ENCODE data around the gene ANKRD11.

ANKRD11 gene

DNA sequence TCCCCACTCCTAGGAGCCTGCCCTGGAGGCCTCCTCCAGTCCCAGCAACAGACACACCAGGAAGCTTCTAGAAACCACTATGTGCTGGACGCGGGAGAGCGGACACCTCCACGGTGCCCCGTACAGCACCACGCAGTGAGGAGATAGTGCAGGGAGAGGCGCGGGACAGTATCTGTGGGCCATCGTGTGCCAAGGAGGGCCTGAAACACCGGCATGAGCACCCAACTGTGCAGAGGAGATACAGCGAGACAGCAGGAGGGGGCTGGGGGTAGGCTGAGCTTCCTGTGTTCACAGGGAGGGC is 215.1 kb downstream of the ANKRD11 start:
- peaks cover 88% of the 10 kb centered on the region for H3K36me3 ChIP-seq (ENCODE audit: insufficient read depth, insufficient read length, low read length)

GRCh38 chr16:89274561-89275283 is 215.6 kb downstream of the ANKRD11 start:
- H3K36me3 ChIP-seq (ENCODE audit: insufficient read depth, insufficient read length, low read length), result peaks cover 88% of the 10 kb centered on the region
- no peaks in the 10 kb centered on the region for H3K9me3 ChIP-seq (ENCODE audit: insufficient read depth, low read length)
- H3K9ac ChIP-seq (ENCODE audit: insufficient read length, low read depth), result no peak overlapping the region
- TF ChIP-seq ZNF274 (IDR thresholded peaks at IDR 0.05; ENCODE audit: low read depth, low read length) (no peak), YY1 (IDR thresholded peaks at IDR 0.05; ENCODE audit: insufficient read depth, insufficient read length) (no peak), SUZ12 (IDR thresholded peaks at IDR 0.05; ENCODE audit: extremely low read depth, insufficient read depth, insufficient read length) (no peak)
- H3K4me1 ChIP-seq (ENCODE audit: insufficient read depth, insufficient read length), result peaks cover 11% of the 10 kb centered on the region
- no peaks in the 10 kb centered on the region for H3K27me3 ChIP-seq (ENCODE audit: insufficient read depth, insufficient read length)
- no peak for DNase-seq (ENCODE audit: low read depth, low spot score)
- no peak overlapping the region for H3K4me3 ChIP-seq (ENCODE audit: insufficient read length, low read depth)

More for the DNA sequence above, 215.1 kb downstream of the ANKRD11 start:
- TF ChIP-seq YY1 (IDR thresholded peaks at IDR 0.05; ENCODE audit: insufficient read depth, insufficient read length), result no peak
- no peak for TF ChIP-seq ZNF274 (IDR thresholded peaks at IDR 0.05; ENCODE audit: low read depth, low read length)
- TF ChIP-seq SUZ12 (IDR thresholded peaks at IDR 0.05; ENCODE audit: extremely low read depth, insufficient read depth, insufficient read length), result no peak
- no peak for DNase-seq (ENCODE audit: low read depth, low spot score)
- no peaks in the 10 kb centered on the region for H3K27me3 ChIP-seq (ENCODE audit: insufficient read depth, insufficient read length)
- no peak overlapping the region for H3K9ac ChIP-seq (ENCODE audit: insufficient read length, low read depth)
- no peak overlapping the region for H3K4me3 ChIP-seq (ENCODE audit: insufficient read length, low read depth)
- peaks cover 9% of the 10 kb centered on the region for H3K4me1 ChIP-seq (ENCODE audit: insufficient read depth, insufficient read length)
- H3K9me3 ChIP-seq (ENCODE audit: insufficient read depth, low read length), result no peaks in the 10 kb centered on the region

GRCh38 chr16:89273741-89274472 is 216.5 kb downstream of the ANKRD11 start:
- Histone ChIP-seq H3K9me3 (ENCODE audit: insufficient read depth, low read length) (no peaks in the 10 kb centered on the region), H3K4me3 (ENCODE audit: insufficient read length, low read depth) (no peak overlapping the region), H3K27me3 (ENCODE audit: insufficient read depth, insufficient read length) (no peaks in the 10 kb centered on the region), H3K36me3 (ENCODE audit: insufficient read depth, insufficient read length, low read length) (peaks cover 91% of the 10 kb centered on the region), H3K9ac (ENCODE audit: insufficient read length, low read depth) (no peak overlapping the region), H3K4me1 (ENCODE audit: insufficient read depth, insufficient read length) (peaks cover 11% of the 10 kb centered on the region)
- TF ChIP-seq YY1 (IDR thresholded peaks at IDR 0.05; ENCODE audit: insufficient read depth, insufficient read length) (no peak), ZNF274 (IDR thresholded peaks at IDR 0.05; ENCODE audit: low read depth, low read length) (no peak), SUZ12 (IDR thresholded peaks at IDR 0.05; ENCODE audit: extremely low read depth, insufficient read depth, insufficient read length) (no peak)
- no peak for DNase-seq (ENCODE audit: low read depth, low spot score)

GRCh38 chr16:89272631-89273030 is 217.7 kb downstream of the ANKRD11 start:
- no peak for DNase-seq (ENCODE audit: low read depth, low spot score)
- Histone ChIP-seq H3K9ac (ENCODE audit: insufficient read length, low read depth) (no peak overlapping the region), H3K4me1 (ENCODE audit: insufficient read depth, insufficient read length) (peaks cover 7% of the 10 kb centered on the region), H3K9me3 (ENCODE audit: insufficient read depth, low read length) (no peaks in the 10 kb centered on the region), H3K4me3 (ENCODE audit: insufficient read length, low read depth) (no peak overlapping the region), H3K27me3 (ENCODE audit: insufficient read depth, insufficient read length) (no peaks in the 10 kb centered on the region), H3K36me3 (ENCODE audit: insufficient read depth, insufficient read length, low read length) (peaks cover 84% of the 10 kb centered on the region)
- TF ChIP-seq ZNF274 (IDR thresholded peaks at IDR 0.05; ENCODE audit: low read depth, low read length), result no peak
- no peak for TF ChIP-seq YY1 (IDR thresholded peaks at IDR 0.05; ENCODE audit: insufficient read depth, insufficient read length)
- no peak for TF ChIP-seq SUZ12 (IDR thresholded peaks at IDR 0.05; ENCODE audit: extremely low read depth, insufficient read depth, insufficient read length)

DNA sequence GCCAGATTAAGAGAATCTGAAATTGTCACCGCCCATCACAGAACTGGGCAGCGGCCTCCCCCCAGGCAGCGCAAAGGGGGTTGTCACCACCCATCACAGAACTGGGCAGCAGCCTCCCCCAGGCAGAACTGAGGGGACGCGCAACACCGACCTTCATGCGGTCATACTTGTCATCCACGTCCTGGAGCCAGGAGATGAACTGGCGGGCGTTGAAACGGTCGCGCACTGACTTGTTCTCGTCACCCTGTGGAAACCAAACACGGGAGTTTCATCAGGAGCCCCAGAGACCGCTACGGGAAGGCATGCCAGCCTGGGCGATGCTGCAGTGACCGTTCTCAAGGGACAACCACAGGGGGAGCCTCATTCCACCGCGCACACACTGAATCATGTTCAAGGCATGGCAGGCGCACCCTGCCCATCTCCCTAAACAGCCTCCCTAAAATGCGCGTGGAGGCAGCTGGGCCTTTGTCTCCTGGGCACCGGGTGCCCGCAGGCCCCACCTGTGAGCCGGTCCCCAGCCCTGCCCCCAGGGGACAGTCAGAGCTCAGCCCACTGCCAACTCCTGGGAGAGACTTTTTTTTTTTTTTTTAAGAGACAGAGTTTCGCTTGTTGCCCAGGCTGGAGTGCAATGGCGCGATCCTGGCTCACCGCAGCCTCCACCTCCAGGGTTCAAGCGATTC is 219.6 kb downstream of the ANKRD11 start:
- H3K9me3 ChIP-seq (ENCODE audit: insufficient read depth, low read length), result no peaks in the 10 kb centered on the region
- no peak for TF ChIP-seq ZNF274 (IDR thresholded peaks at IDR 0.05; ENCODE audit: low read depth, low read length)
- TF ChIP-seq YY1 (IDR thresholded peaks at IDR 0.05; ENCODE audit: insufficient read depth, insufficient read length), result no peak
- no peak for TF ChIP-seq SUZ12 (IDR thresholded peaks at IDR 0.05; ENCODE audit: extremely low read depth, insufficient read depth, insufficient read length)
- H3K36me3 ChIP-seq (ENCODE audit: insufficient read depth, insufficient read length, low read length), result peaks cover 86% of the 10 kb centered on the region
- peaks cover 4% of the 10 kb centered on the region for H3K4me1 ChIP-seq (ENCODE audit: insufficient read depth, insufficient read length)
- H3K27me3 ChIP-seq (ENCODE audit: insufficient read depth, insufficient read length), result no peaks in the 10 kb centered on the region
- no peak overlapping the region for H3K4me3 ChIP-seq (ENCODE audit: insufficient read length, low read depth)
- no peak for DNase-seq (ENCODE audit: low read depth, low spot score)
- H3K9ac ChIP-seq (ENCODE audit: insufficient read length, low read depth), result no peak overlapping the region

- Histone ChIP-seq H3K9ac (ENCODE audit: insufficient read length, low read depth) (no peak overlapping the region), H3K4me1 (ENCODE audit: insufficient read depth, insufficient read length) (peaks cover 2% of the 10 kb centered on the region), H3K9me3 (ENCODE audit: insufficient read depth, low read length) (no peaks in the 10 kb centered on the region), H3K27me3 (ENCODE audit: insufficient read depth, insufficient read length) (no peaks in the 10 kb centered on the region), H3K36me3 (ENCODE audit: insufficient read depth, insufficient read length, low read length) (peaks cover 86% of the 10 kb centered on the region), H3K4me3 (ENCODE audit: insufficient read length, low read depth) (no peak overlapping the region)
- TF ChIP-seq SUZ12 (IDR thresholded peaks at IDR 0.05; ENCODE audit: extremely low read depth, insufficient read depth, insufficient read length), result no peak
- TF ChIP-seq YY1 (IDR thresholded peaks at IDR 0.05; ENCODE audit: insufficient read depth, insufficient read length), result no peak
- TF ChIP-seq ZNF274 (IDR thresholded peaks at IDR 0.05; ENCODE audit: low read depth, low read length), result no peak
- no peak for DNase-seq (ENCODE audit: low read depth, low spot score)
Measured at GRCh38 chr16:89269805-89270665, 220.3 kb downstream of the ANKRD11 start.
